HepG2 (cell line): ENCODE data around the gene AGRP. TPM values are rescaled to one million over a fixed set of nuclear protein-coding genes. Genes with fewer than 3 reads are reported as not detected.

Experiments used
- FOSL1 ChIP-seq: sonication (generic); formaldehyde crosslinking; IDR thresholded peaks from 2 replicates; pipeline ENCODE4 v1.9.0; 2021; ENCODE audit warnings: missing genetic modification reagents, borderline replicate concordance
- GABPA ChIP-seq, 2 experiments: IDR thresholded peaks; 2 replicates each; pipeline ENCODE4 v1.6.1; 2011 to 2016; ENCODE audit warnings: low read depth in 2 of 2, low read length in 1 of 2, missing biosample characterization in 1 of 2, missing genetic modification characterization in 1 of 2
- MAZ ChIP-seq, 2 experiments: sonication (generic) in 1 of 2; formaldehyde crosslinking in 1 of 2; IDR thresholded peaks; 2 replicates each; pipeline versions ENCODE4 v1.5.0 to v1.6.1; 2012 to 2020; ENCODE audit warnings: low read depth in 2 of 2, mild to moderate bottlenecking in 2 of 2, borderline replicate concordance in 1 of 2, improper control_type of control experiment in 1 of 2, low read length in 1 of 2, missing genetic modification reagents in 1 of 2, moderate library complexity in 1 of 2
- MEF2D ChIP-seq: sonication (generic); formaldehyde crosslinking; IDR thresholded peaks from 2 replicates; pipeline ENCODE4 v1.5.1; 2020; ENCODE audit warnings: mild to moderate bottlenecking, missing genetic modification reagents
- RAD21 ChIP-seq: fragments of 450-650 bp; formaldehyde crosslinking; IDR thresholded peaks from 2 replicates; pipeline ENCODE4 v1.5.0; 2020; ENCODE audit warnings: mild to moderate bottlenecking
- RXRA ChIP-seq: sonication (generic); formaldehyde crosslinking; IDR thresholded peaks from 2 replicates; pipeline ENCODE4 v1.5.1; 2020; ENCODE audit warnings: missing genetic modification reagents
- SALL1 ChIP-seq: sonication (generic); formaldehyde crosslinking; IDR thresholded peaks from 2 replicates; pipeline ENCODE4 v1.8.0; 2022; ENCODE audit warnings: mild to moderate bottlenecking, missing genetic modification reagents
- SMYD3 ChIP-seq: sonication (generic); formaldehyde crosslinking; IDR thresholded peaks from 2 replicates; pipeline ENCODE4 v1.8.1; 2023; ENCODE audit warnings: mild to moderate bottlenecking, missing genetic modification reagents
- ZNF331 ChIP-seq: sonication (generic); formaldehyde crosslinking; IDR thresholded peaks from 2 replicates; pipeline ENCODE4 v1.4.0; 2020; ENCODE audit warnings: missing genetic modification reagents
- ZNF776 ChIP-seq: sonication (generic); formaldehyde crosslinking; IDR thresholded peaks from 2 replicates; pipeline ENCODE4 v1.4.0; 2020; ENCODE audit warnings: mild to moderate bottlenecking, missing genetic modification reagents
- ZNF792 ChIP-seq: IDR thresholded peaks from 2 replicates; pipeline ENCODE4 v1.6.1; 2016
- polyA plus RNA-seq, 8 experiments: library from polyadenylated mRNA; depleted of rRNA in 3 of 8; stranded (reverse) in 7 of 8; unstranded in 1 of 8; fragments of >200 nt; fragmentation: Illumina TruSeq in 4 of 8; extraction: Trizol in 4 of 8; gene quantifications; 2 replicates each; pipeline versions ENCODE4 v1.2.1 to v1.2.3, GENCODE V29; 2011 to 2016; ENCODE audit warnings: low read depth in 4 of 8, missing spikeins in 1 of 8, mixed read lengths in 1 of 8; ENCODE audit not compliant: insufficient read depth in 1 of 8
- total RNA-seq, 5 experiments: library from RNA; depleted of rRNA; stranded (reverse); fragments of >200 nt; fragmentation: Illumina TruSeq; extraction: Trizol; gene quantifications; 2 replicates each; pipeline ENCODE4 v1.2.3, GENCODE V29; 2016; ENCODE audit warnings: low read depth in 1 of 5
- TF ChIP-seq, protein P1 (sequence below): sonication (generic); formaldehyde crosslinking; IDR thresholded peaks from 2 replicates; pipeline ENCODE4 v1.4.0; 2020; ENCODE audit warnings: missing genetic modification reagents
- TF ChIP-seq, protein P2 (sequence below): sonication (generic); formaldehyde crosslinking; IDR thresholded peaks from 2 replicates; pipeline ENCODE4 v1.8.1; 2023; ENCODE audit warnings: mild to moderate bottlenecking, inconsistent platforms, moderate library complexity, missing genetic modification reagents, borderline replicate concordance
- TF ChIP-seq, protein P3 (sequence below): sonication (generic); formaldehyde crosslinking; conservative IDR thresholded peaks from 2 replicates; pipeline ENCODE4 v1.4.0; 2020; ENCODE audit warnings: missing genetic modification reagents
- TF ChIP-seq, protein P4 (sequence below): IDR thresholded peaks from 2 replicates; pipeline ENCODE4 v1.6.1; 2016; ENCODE audit warnings: mild to moderate bottlenecking, missing biosample characterization, missing genetic modification reagents

The AGRP gene
- total and polyA plus RNA-seq, 2 of the 13 experiments (the other 11 are each of a cell fraction or from before 2014, with no cell fraction given) = not detected

GRCh38 chr16:67521095-67521804 is 37.9 kb upstream of the AGRP start (continued):
- TF ChIP-seq, protein P1, sequence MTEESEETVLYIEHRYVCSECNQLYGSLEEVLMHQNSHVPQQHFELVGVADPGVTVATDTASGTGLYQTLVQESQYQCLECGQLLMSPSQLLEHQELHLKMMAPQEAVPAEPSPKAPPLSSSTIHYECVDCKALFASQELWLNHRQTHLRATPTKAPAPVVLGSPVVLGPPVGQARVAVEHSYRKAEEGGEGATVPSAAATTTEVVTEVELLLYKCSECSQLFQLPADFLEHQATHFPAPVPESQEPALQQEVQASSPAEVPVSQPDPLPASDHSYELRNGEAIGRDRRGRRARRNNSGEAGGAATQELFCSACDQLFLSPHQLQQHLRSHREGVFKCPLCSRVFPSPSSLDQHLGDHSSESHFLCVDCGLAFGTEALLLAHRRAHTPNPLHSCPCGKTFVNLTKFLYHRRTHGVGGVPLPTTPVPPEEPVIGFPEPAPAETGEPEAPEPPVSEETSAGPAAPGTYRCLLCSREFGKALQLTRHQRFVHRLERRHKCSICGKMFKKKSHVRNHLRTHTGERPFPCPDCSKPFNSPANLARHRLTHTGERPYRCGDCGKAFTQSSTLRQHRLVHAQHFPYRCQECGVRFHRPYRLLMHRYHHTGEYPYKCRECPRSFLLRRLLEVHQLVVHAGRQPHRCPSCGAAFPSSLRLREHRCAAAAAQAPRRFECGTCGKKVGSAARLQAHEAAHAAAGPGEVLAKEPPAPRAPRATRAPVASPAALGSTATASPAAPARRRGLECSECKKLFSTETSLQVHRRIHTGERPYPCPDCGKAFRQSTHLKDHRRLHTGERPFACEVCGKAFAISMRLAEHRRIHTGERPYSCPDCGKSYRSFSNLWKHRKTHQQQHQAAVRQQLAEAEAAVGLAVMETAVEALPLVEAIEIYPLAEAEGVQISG (CRISPR knock-in tag) = peak; percentile 65
- TF ChIP-seq ZNF776 (CRISPR knock-in tag) = no peak
- no peak for TF ChIP-seq GABPA (IDR thresholded peaks at IDR 0.05; ENCODE audit: low read depth, low read length)
- peak; percentile 54; the same call in 1 of the 2 replicates for TF ChIP-seq GABPA (CRISPR knock-in tag; IDR thresholded peaks at IDR 0.05; ENCODE audit: low read depth)
- TF ChIP-seq SALL1 = peak; percentile 61
- no peak for TF ChIP-seq FOSL1 (CRISPR knock-in tag)
- TF ChIP-seq MAZ (IDR thresholded peaks at IDR 0.05; ENCODE audit: borderline replicate concordance, low read depth, low read length) = 0 out of 2 replicates have a peak, but pooled peaks have one; percentile 17
- TF ChIP-seq MAZ (CRISPR knock-in tag; IDR thresholded peaks at IDR 0.05; ENCODE audit: low read depth) = peak; percentile 59
- peak; percentile 94 for TF ChIP-seq RAD21 (CRISPR knock-in tag)
- peak; percentile 79 for TF ChIP-seq ZNF331 (CRISPR knock-in tag)
- TF ChIP-seq, protein P2, sequence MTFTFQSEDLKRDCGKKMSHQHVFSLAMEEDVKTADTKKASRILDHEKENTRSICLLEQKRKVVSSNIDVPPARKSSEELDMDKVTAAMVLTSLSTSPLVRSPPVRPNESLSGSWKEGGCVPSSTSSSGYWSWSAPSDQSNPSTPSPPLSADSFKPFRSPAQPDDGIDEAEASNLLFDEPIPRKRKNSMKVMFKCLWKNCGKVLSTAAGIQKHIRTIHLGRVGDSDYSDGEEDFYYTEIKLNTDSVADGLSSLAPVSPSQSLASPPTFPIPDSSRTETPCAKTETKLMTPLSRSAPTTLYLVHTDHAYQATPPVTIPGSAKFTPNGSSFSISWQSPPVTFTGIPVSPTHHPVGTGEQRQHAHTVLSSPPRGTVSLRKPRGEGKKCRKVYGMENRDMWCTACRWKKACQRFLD (CRISPR knock-in tag) = peak; percentile 87; the same call in 1 of the 2 replicates
- peak; percentile 80 for TF ChIP-seq RXRA
- TF ChIP-seq SMYD3 (CRISPR knock-in tag) = peak; percentile 37; the same call in 1 of the 2 replicates
- TF ChIP-seq, protein P3, sequence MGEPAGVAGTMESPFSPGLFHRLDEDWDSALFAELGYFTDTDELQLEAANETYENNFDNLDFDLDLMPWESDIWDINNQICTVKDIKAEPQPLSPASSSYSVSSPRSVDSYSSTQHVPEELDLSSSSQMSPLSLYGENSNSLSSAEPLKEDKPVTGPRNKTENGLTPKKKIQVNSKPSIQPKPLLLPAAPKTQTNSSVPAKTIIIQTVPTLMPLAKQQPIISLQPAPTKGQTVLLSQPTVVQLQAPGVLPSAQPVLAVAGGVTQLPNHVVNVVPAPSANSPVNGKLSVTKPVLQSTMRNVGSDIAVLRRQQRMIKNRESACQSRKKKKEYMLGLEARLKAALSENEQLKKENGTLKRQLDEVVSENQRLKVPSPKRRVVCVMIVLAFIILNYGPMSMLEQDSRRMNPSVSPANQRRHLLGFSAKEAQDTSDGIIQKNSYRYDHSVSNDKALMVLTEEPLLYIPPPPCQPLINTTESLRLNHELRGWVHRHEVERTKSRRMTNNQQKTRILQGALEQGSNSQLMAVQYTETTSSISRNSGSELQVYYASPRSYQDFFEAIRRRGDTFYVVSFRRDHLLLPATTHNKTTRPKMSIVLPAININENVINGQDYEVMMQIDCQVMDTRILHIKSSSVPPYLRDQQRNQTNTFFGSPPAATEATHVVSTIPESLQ (CRISPR knock-in tag) = no peak
- TF ChIP-seq, protein P4, sequence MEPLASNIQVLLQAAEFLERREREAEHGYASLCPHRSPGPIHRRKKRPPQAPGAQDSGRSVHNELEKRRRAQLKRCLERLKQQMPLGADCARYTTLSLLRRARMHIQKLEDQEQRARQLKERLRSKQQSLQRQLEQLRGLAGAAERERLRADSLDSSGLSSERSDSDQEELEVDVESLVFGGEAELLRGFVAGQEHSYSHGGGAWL (CRISPR knock-in tag) = no peak
- 0 out of 2 replicates have a peak, but pooled peaks have one; percentile 31 for TF ChIP-seq ZNF792 (CRISPR knock-in tag)
- TF ChIP-seq MEF2D = peak; percentile 84
